ENCODE measurements around the gene FIZ1. TPM values are rescaled to one million over a fixed set of nuclear protein-coding genes. Genes with fewer than 3 reads are reported as not detected.

FIZ1 gene
- polyA plus RNA-seq, 10 donors: 8.5 to 13.3 (median 11.1) TPM

DNA sequence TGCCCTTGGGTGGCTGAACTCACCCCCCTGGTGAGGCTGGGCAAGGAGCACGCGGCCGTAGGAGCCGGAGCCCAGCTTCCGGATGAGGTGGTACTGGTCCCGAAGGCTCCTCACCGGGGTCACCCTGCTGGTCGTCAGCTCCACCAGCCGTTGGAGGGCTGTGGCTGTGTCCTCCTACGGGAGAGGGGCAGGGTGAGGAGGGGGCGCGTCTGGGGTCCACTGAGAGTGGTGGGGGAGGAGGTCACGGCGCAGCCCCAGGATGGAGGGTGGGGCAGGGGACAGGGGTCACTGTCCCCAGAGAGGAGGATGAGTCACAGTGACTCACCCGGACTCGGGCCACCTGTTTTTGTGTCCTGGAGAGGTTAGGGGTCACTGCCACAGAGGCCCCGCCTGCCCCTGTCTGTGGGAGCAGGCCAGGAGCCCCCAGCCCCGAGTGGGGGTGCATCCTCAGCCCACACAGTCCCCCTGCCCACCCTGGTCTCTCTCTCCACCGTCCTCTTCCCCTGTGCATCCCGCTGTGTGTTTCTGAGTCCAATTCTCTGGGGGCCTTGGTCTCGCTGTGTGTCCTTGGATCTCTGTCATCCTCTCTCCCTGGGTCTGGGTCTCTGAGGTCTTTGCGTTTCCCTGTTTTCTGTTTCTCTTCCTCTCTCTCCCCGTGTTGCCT, 54.4 kb downstream of the FIZ1 start:
- DNase-seq: no peak

DNA sequence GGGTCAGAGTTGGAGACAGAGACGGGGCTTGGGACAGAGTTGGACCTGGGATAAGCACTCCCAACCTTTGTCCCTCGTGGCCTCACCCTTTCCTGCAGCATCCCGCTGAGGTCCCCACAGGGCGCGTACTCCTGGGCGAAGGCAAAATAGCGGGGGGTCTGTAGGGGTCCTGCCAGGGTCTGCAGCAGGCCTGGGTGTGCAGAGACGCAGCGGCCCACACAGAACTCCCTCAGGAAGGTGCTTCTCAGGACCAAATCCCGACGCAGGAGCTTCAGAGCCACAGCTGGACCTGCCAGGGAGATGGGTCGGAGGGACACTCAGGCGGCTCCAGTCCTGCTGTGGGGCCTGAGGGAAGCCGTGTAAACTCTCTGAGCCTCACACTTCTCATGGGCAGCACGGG, 55.3 kb downstream of the FIZ1 start:
- DNase-seq: no peak

DNA sequence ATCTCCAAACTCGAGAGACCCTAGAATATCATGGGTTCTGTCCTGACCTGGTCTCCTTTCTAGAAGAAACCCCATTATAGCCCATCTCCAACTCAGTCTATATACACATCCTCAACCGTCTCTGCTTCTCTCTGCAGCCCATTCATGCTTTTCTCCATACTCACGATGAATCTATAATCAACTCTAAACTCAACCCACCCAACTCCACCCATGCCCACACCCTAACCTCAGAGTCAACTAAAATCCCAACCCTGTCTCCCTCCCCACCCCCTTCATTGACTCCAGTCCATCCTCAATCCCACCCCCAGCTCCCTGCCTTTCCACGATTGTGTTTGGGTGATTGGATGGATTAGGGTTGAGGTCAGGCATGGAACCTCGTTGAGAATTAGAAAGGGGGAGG, 55.8 kb downstream of the FIZ1 start:
- no peak for DNase-seq

DNA sequence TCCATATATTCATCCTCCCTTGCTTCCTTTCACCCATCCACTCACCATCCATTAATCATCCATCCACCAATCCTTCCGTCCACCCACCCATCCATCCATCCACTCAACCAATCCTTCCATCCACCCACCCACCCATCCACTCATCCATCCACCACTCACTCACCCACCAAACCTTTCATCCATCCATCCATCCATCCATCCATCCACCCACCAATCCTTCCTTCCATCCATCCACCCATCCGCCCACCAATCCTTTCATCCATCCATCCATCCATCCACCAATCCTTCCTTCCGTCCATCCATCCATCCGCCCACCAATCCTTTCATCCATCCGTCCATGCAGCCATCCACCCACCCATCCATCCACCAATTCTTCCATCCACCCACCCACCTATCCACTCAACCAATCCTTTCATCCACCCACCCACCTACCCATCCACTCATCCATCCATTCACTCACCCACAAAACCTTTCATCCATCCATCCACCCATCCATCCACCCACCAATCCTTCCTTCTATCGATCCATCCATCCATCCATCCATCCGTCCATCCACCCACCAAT, 56.9 kb downstream of the FIZ1 start:
- DNase-seq: no peak

Other genes starting within 250 kb of the FIZ1 start
- 1 to 10 TPM in 2 of 10 donors, under 1 TPM in 3, not detected in 5; 0.08 to 3.0 (median 0.24) TPM for gene COX6B2, start 244.8 kb downstream of the FIZ1 start, polyA plus RNA-seq (ENCODE audit: insufficient read length in 10 of 10)
- under 1 TPM in 1 of 10 donors, not detected in 9; 0.07 TPM for gene GARIN5B, start 236.3 kb downstream of the FIZ1 start, polyA plus RNA-seq (ENCODE audit: insufficient read length in 10 of 10)
- gene IL11, start 229.1 kb downstream of the FIZ1 start, polyA plus RNA-seq (ENCODE audit: insufficient read length in 10 of 10): under 1 TPM in 8 of 10 donors, not detected in 2; 0.07 to 0.66 (median 0.39) TPM
- gene TMEM190, start 222.7 kb downstream of the FIZ1 start, polyA plus RNA-seq (ENCODE audit: insufficient read length in 10 of 10): not detected
- gene TMEM238, start 215.2 kb downstream of the FIZ1 start, polyA plus RNA-seq (ENCODE audit: insufficient read length in 10 of 10): under 1 TPM in 5 of 10 donors, not detected in 5; 0.12 to 0.48 (median 0.23) TPM
- gene RPL28, start 213.6 kb downstream of the FIZ1 start, polyA plus RNA-seq (ENCODE audit: insufficient read length in 10 of 10): 1,000 to 10,000 TPM; 1,118 to 2,122 (median 1,535) TPM
- 10 to 100 TPM; 26.3 to 47.0 (median 37.2) TPM for gene UBE2S, start 191.7 kb downstream of the FIZ1 start, polyA plus RNA-seq (ENCODE audit: insufficient read length in 10 of 10)
- under 1 TPM; 0.07 to 0.39 (median 0.15) TPM for gene SHISA7, start 156.2 kb downstream of the FIZ1 start, polyA plus RNA-seq (ENCODE audit: insufficient read length in 10 of 10)
- 10 to 100 TPM; 26.6 to 40.9 (median 30.8) TPM for gene ISOC2, start 137.9 kb downstream of the FIZ1 start, polyA plus RNA-seq (ENCODE audit: insufficient read length in 10 of 10)
- not detected for gene C19orf85, start 134.8 kb downstream of the FIZ1 start, polyA plus RNA-seq (ENCODE audit: insufficient read length in 10 of 10)
- 1 to 10 TPM; 2.1 to 4.3 (median 3.1) TPM for gene ZNF628, start 122.9 kb downstream of the FIZ1 start, polyA plus RNA-seq (ENCODE audit: insufficient read length in 10 of 10)
- gene NAT14, start 114.3 kb downstream of the FIZ1 start, polyA plus RNA-seq (ENCODE audit: insufficient read length in 10 of 10): 10 to 100 TPM; 21.1 to 41.2 (median 27.1) TPM
- 10 to 100 TPM; 13.9 to 50.8 (median 23.6) TPM for gene SSC5D, start 111.1 kb downstream of the FIZ1 start, polyA plus RNA-seq (ENCODE audit: insufficient read length in 10 of 10)
- gene SBK2, start 62.4 kb downstream of the FIZ1 start, polyA plus RNA-seq (ENCODE audit: insufficient read length in 10 of 10): 1 to 10 TPM in 9 of 10 donors, under 1 TPM in 1; 0.90 to 6.8 (median 3.3) TPM
- gene SBK3, start 54.0 kb downstream of the FIZ1 start, polyA plus RNA-seq (ENCODE audit: insufficient read length in 10 of 10): under 1 TPM in 3 of 10 donors, not detected in 7; 0.12 to 0.49 (median 0.12) TPM
- 10 to 100 TPM in 6 of 10 donors, 1 to 10 TPM in 4; 9.2 to 14.7 (median 10.4) TPM for gene ZNF579, start 18.7 kb downstream of the FIZ1 start, polyA plus RNA-seq (ENCODE audit: insufficient read length in 10 of 10)
- gene ZNF524, start 771 bp upstream of the FIZ1 start, polyA plus RNA-seq (ENCODE audit: insufficient read length in 10 of 10): 1 to 10 TPM; 4.6 to 9.1 (median 7.2) TPM
- gene ZNF865, start 6.1 kb upstream of the FIZ1 start, polyA plus RNA-seq (ENCODE audit: insufficient read length in 10 of 10): 1 to 10 TPM; 5.0 to 8.7 (median 6.5) TPM
- gene ZNF784, start 25.0 kb upstream of the FIZ1 start, polyA plus RNA-seq (ENCODE audit: insufficient read length in 10 of 10): 1 to 10 TPM; 5.9 to 9.1 (median 7.5) TPM
- 10 to 100 TPM; 17.4 to 27.7 (median 18.9) TPM for gene ZNF580, start 41.5 kb upstream of the FIZ1 start, polyA plus RNA-seq (ENCODE audit: insufficient read length in 10 of 10)
- gene ZNF581, start 44.1 kb upstream of the FIZ1 start, polyA plus RNA-seq (ENCODE audit: insufficient read length in 10 of 10): 10 to 100 TPM; 17.3 to 29.8 (median 24.3) TPM
- 10 to 100 TPM; 10.2 to 17.7 (median 12.1) TPM for gene CCDC106, start 48.7 kb upstream of the FIZ1 start, polyA plus RNA-seq (ENCODE audit: insufficient read length in 10 of 10)
- gene U2AF2, start 55.5 kb upstream of the FIZ1 start, polyA plus RNA-seq (ENCODE audit: insufficient read length in 10 of 10): 100 to 1,000 TPM in 7 of 10 donors, 10 to 100 TPM in 3; 94.9 to 144 (median 118) TPM
- 10 to 100 TPM; 59.0 to 99.0 (median 74.3) TPM for gene EPN1, start 75.7 kb upstream of the FIZ1 start, polyA plus RNA-seq (ENCODE audit: insufficient read length in 10 of 10)
- under 1 TPM in 2 of 10 donors, not detected in 8; 0.07 to 0.08 TPM for gene NLRP9, start 138.9 kb upstream of the FIZ1 start, polyA plus RNA-seq (ENCODE audit: insufficient read length in 10 of 10)
- gene RFPL4A, start 159.6 kb upstream of the FIZ1 start, polyA plus RNA-seq (ENCODE audit: insufficient read length in 10 of 10): under 1 TPM in 5 of 10 donors, not detected in 5; 0.27 to 0.51 (median 0.34) TPM
- 1 to 10 TPM in 1 of 10 donors, under 1 TPM in 6, not detected in 3; 0.14 to 1.4 (median 0.45) TPM for gene RFPL4AL1, start 169.6 kb upstream of the FIZ1 start, polyA plus RNA-seq (ENCODE audit: insufficient read length in 10 of 10)
- gene NLRP11, start 232.5 kb upstream of the FIZ1 start, polyA plus RNA-seq (ENCODE audit: insufficient read length in 10 of 10): under 1 TPM in 2 of 10 donors, not detected in 8; 0.03 to 0.06 TPM
- gene NLRP4, start 237.0 kb upstream of the FIZ1 start, polyA plus RNA-seq (ENCODE audit: insufficient read length in 10 of 10): not detected

Data from muscle of back (tissue), 11 donors.